Suprapubic skin (tissue), 4 donors: ENCODE results near the gene KRTAP5-1.

Experiments used
- CTCF ChIP-seq, 2 donors: fragments of 200-600 bp in 1 of 2; fragments of 450-650 bp in 1 of 2; sonication (generic) in 1 of 2; IDR thresholded peaks; one replicate each; pipeline ENCODE4 v1.5.1; 2016 to 2019; ENCODE audit warnings: antibody characterized with exemption in 2 of 2, mild to moderate bottlenecking in 1 of 2, moderate library complexity in 1 of 2
- POLR2A ChIP-seq, 2 donors: fragments of 450-650 bp; IDR thresholded peaks; one replicate each; pipeline ENCODE4 v1.6.1; 2017; ENCODE audit warnings: antibody characterized with exemption in 2 of 2, mild to moderate bottlenecking in 2 of 2, moderate library complexity in 2 of 2
- POLR2AphosphoS5 ChIP-seq, 3 donors: sonication (generic); formaldehyde crosslinking; IDR thresholded peaks; one replicate each; pipeline ENCODE4 v1.6.1; 2017; ENCODE audit warnings: antibody characterized with exemption in 3 of 3

GRCh38 chr11:1534682-1535081 is 50.4 kb downstream of the KRTAP5-1 start:
- no peak for TF ChIP-seq CTCF (IDR thresholded peaks at IDR 0.05)
- TF ChIP-seq POLR2AphosphoS5 (IDR thresholded peaks at IDR 0.05), result no peak
- no peak for TF ChIP-seq POLR2A (IDR thresholded peaks at IDR 0.05)
